ENCODE data around the gene HS1BP3. TPM values are rescaled to one million over a fixed set of nuclear protein-coding genes. Genes with fewer than 3 reads are reported as not detected.

The HS1BP3 gene
- total RNA-seq, 1 experiment from 2014 or later, result 19.6 TPM

DNA sequence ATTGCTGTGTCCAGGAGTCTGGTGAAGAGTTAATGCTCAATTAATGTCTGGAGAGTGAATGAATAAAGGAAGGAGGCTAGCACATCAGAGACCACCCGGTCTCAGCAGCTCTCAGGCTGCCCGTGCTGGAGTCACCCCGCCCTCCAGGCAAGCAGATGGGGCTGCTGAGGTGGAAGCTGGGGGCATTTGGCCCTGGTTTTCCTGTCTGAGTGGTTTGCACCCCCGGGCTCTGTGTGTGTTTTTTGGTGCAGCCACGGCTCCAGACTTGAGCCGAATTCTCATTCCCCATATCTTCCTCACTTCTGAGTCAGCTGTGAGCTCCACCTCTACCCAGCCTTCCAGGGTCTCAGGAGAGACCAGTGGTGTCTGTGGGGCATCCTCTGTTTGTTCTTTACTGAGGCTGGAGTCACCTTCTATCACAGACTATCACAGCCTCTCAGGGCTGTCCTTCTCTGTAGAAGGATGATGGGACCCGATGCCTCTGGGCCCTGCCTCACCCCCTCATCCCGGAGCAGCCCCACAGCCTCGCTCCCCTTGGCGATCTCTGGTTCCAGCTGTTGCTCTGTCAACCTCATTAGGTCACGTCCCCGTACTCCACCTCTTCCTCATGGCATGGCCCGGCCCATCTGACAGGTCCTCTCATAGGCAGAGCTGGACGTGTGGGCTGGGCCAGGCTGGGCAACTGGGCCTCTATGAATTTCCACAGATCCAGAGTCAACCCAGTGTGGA, 60.8 kb downstream of the HS1BP3 start:
- intact Hi-C loops (cut with micrococcal nuclease), result loop anchor here (5.0 kb wide), 1 partner anchor 143 kb away; the partner anchor contains the start of gene RHOB
- no TSS peak for BruUV-seq (replicated peaks)
- no peak for TF ChIP-seq EZH2 (IDR thresholded peaks at IDR 0.05; ENCODE audit: low read length, unreplicated experiment)
- TF ChIP-seq EZH2phosphoT487 (IDR thresholded peaks at IDR 0.05; ENCODE audit: borderline replicate concordance, low read length), result no peak
- TF ChIP-seq, protein P1, sequence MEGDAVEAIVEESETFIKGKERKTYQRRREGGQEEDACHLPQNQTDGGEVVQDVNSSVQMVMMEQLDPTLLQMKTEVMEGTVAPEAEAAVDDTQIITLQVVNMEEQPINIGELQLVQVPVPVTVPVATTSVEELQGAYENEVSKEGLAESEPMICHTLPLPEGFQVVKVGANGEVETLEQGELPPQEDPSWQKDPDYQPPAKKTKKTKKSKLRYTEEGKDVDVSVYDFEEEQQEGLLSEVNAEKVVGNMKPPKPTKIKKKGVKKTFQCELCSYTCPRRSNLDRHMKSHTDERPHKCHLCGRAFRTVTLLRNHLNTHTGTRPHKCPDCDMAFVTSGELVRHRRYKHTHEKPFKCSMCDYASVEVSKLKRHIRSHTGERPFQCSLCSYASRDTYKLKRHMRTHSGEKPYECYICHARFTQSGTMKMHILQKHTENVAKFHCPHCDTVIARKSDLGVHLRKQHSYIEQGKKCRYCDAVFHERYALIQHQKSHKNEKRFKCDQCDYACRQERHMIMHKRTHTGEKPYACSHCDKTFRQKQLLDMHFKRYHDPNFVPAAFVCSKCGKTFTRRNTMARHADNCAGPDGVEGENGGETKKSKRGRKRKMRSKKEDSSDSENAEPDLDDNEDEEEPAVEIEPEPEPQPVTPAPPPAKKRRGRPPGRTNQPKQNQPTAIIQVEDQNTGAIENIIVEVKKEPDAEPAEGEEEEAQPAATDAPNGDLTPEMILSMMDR (conservative IDR thresholded peaks at IDR 0.05; ENCODE audit: low read depth, low read length), result no peak
- Histone ChIP-seq H3K79me2 (ENCODE audit: low read length) (no peaks in the 10 kb centered on the region), H3K9me2 (replicated peaks; ENCODE audit: low read length) (no peaks in the 10 kb centered on the region), H3K27me3 (ENCODE audit: low read length) (no peaks in the 10 kb centered on the region), H3K4me1 (ENCODE audit: insufficient read depth, low read length) (peaks cover 46% of the 10 kb centered on the region), H3K9me3 (ENCODE audit: low read length) (no peaks in the 10 kb centered on the region), H3K4me2 (ENCODE audit: low read length) (no peak overlapping the region), H3K36me3 (ENCODE audit: low read depth, low read length) (no peaks in the 10 kb centered on the region), H3F3A (ENCODE audit: low read length, unreplicated experiment) (peaks cover 3% of the 10 kb centered on the region), H2AFZ (ENCODE audit: low read length) (no peak overlapping the region), H3K27ac (ENCODE audit: low read length) (no peak overlapping the region), H3K9ac (ENCODE audit: low read length) (no peak overlapping the region), H4K20me1 (ENCODE audit: low read length) (no peaks in the 10 kb centered on the region), H3K4me3 (ENCODE audit: low read length) (no peak overlapping the region)
- DNase-seq, result no peak
- ChIA-PET POLR2A (ENCODE audit: unreplicated experiment) (no interaction called here), CTCF (no interaction called here)
- no peak for ATAC-seq

DNA sequence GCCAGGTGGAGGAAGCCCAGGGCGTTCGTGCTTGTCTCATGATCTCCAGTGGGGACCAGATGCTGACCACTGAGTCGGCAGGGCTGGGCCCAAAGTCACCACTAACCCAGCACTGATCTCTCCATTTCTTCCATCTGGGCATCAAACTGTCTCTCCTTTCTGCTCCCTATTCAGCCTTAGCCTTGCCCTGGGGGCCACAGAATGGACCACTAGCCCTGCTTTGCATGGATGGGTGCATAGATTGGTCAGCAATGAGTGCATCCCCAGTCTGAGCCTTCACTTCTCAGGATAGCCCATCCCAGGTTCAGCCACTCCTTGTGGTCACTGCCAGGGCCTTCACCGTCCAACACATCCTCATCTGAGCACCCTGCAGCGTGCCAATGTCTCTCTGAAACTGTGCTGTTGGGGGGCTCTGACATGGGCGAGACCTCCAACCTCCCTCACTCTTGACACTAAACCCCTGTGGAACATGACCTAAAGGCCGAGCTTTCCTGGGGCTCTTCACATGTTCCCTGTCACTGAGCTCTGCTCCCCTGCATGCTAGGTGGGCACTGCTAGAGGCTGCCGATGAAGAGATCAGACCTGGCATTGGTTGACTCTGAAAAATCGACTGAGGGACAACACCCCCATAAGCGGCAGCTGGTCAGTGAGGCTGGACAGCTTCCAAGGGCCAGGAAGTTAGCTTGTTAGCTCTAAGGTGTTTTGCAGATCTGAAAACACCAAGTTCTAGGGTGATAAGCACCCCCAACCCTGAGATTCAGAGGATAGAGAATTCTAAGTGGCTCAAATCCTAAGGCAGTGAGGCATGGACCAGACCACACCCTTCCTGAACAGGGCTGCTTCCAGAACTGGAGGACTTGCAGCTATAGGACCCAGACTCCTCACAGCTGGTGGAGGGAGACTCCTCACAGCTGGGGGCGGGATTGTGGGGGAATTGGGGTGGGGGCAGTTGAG, 61.7 kb downstream of the HS1BP3 start:
- intact Hi-C loops (cut with micrococcal nuclease), result no loop called here
- Histone ChIP-seq H3K36me3 (ENCODE audit: low read depth, low read length) (no peaks in the 10 kb centered on the region), H3K4me1 (ENCODE audit: insufficient read depth, low read length) (peaks cover 46% of the 10 kb centered on the region), H3K4me2 (ENCODE audit: low read length) (no peak overlapping the region), H3K9ac (ENCODE audit: low read length) (no peak overlapping the region), H3F3A (ENCODE audit: low read length, unreplicated experiment) (peaks cover 3% of the 10 kb centered on the region), H2AFZ (ENCODE audit: low read length) (no peak overlapping the region), H3K9me2 (replicated peaks; ENCODE audit: low read length) (no peaks in the 10 kb centered on the region), H3K27ac (ENCODE audit: low read length) (no peak overlapping the region), H3K79me2 (ENCODE audit: low read length) (no peaks in the 10 kb centered on the region), H3K9me3 (ENCODE audit: low read length) (no peaks in the 10 kb centered on the region), H4K20me1 (ENCODE audit: low read length) (no peaks in the 10 kb centered on the region), H3K4me3 (ENCODE audit: low read length) (no peak overlapping the region), H3K27me3 (ENCODE audit: low read length) (no peaks in the 10 kb centered on the region)
- CTCF ChIA-PET, result no interaction called here
- no peak for ATAC-seq
- POLR2A ChIA-PET (ENCODE audit: unreplicated experiment), result no interaction called here
- BruUV-seq (replicated peaks), result no TSS peak
- no peak for DNase-seq
- TF ChIP-seq, protein P1 (conservative IDR thresholded peaks at IDR 0.05; ENCODE audit: low read depth, low read length), result no peak
- TF ChIP-seq EZH2phosphoT487 (IDR thresholded peaks at IDR 0.05; ENCODE audit: borderline replicate concordance, low read length) (no peak), EZH2 (IDR thresholded peaks at IDR 0.05; ENCODE audit: low read length, unreplicated experiment) (no peak)

Data from PC-3 (cell line).